BLaER1 (cell line): Measurements from ENCODE around the gene PMAIP1.

Source experiments
- H3K27ac ChIP-seq: shearing (Covaris generic); formaldehyde crosslinking; 2 replicates; pipeline ENCODE4 v1.8.1; 2022
- H3K27me3 ChIP-seq: shearing (Covaris generic); formaldehyde crosslinking; 2 replicates; pipeline ENCODE4 v1.8.1; 2022
- H3K36me3 ChIP-seq: shearing (Covaris generic); formaldehyde crosslinking; 2 replicates; pipeline ENCODE4 v1.8.1; 2022
- H3K4me1 ChIP-seq: shearing (Covaris generic); formaldehyde crosslinking; 2 replicates; pipeline ENCODE4 v1.8.1; 2022
- H3K4me2 ChIP-seq: shearing (Covaris generic); formaldehyde crosslinking; 2 replicates; pipeline ENCODE4 v1.8.1; 2022
- H3K4me3 ChIP-seq: shearing (Covaris generic); formaldehyde crosslinking; 2 replicates; pipeline ENCODE4 v1.8.1; 2022
- H3K9ac ChIP-seq: shearing (Covaris generic); formaldehyde crosslinking; 2 replicates; pipeline ENCODE4 v1.8.1; 2022
- H3K9me3 ChIP-seq: shearing (Covaris generic); formaldehyde crosslinking; 2 replicates; pipeline ENCODE4 v1.8.1; 2022
- H4K20me1 ChIP-seq: shearing (Covaris generic); formaldehyde crosslinking; 2 replicates; pipeline ENCODE4 v1.8.1; 2022
- Cebpa-rat ChIP-seq: shearing (Covaris generic); IDR thresholded peaks from 2 replicates; pipeline ENCODE4 v1.8.1; 2022

The PMAIP1 gene

GRCh38 chr18:59900222-59901128 is 679 bp downstream of the PMAIP1 start:
- TF ChIP-seq Cebpa-rat: peak; percentile 81
- no peaks in the 10 kb centered on the region for H3K27me3 ChIP-seq
- H3K4me3 ChIP-seq: peak overlapping the region; percentile 94
- H3K4me1 ChIP-seq: peaks cover 49% of the 10 kb centered on the region
- H4K20me1 ChIP-seq: peaks cover 41% of the 10 kb centered on the region
- no peaks in the 10 kb centered on the region for H3K9me3 ChIP-seq
- H3K9ac ChIP-seq: peak overlapping the region; percentile 97
- peaks cover 8% of the 10 kb centered on the region for H3K36me3 ChIP-seq
- H3K27ac ChIP-seq: peak overlapping the region; percentile 94
- peak overlapping the region; percentile 78 for H3K4me2 ChIP-seq

- peaks cover 68% of the 10 kb centered on the region for H3K4me1 ChIP-seq
Measured at GRCh38 chr18:59902131-59902992, 2.6 kb downstream of the PMAIP1 start.

GRCh38 chr18:59902993-59903610 is 3.3 kb downstream of the PMAIP1 start:
- Histone ChIP-seq H3K4me1 (peaks cover 75% of the 10 kb centered on the region), H3K9ac (peak overlapping the region; percentile 63; the same call in 1 of the 2 replicates), H3K27ac (no peak overlapping the region)

More at GRCh38 chr18:59902131-59902992, 2.6 kb downstream of the PMAIP1 start:
- H3K4me2 ChIP-seq: peak overlapping the region; percentile 78
- H3K9ac ChIP-seq: peak overlapping the region; percentile 63
- peaks cover 41% of the 10 kb centered on the region for H4K20me1 ChIP-seq
- H3K9me3 ChIP-seq: no peaks in the 10 kb centered on the region
- no peak for TF ChIP-seq Cebpa-rat
- peak overlapping the region; percentile 94 for H3K4me3 ChIP-seq
- H3K36me3 ChIP-seq: peaks cover 8% of the 10 kb centered on the region
- peak overlapping the region; percentile 94; the same call in 1 of the 2 replicates for H3K27ac ChIP-seq
- no peaks in the 10 kb centered on the region for H3K27me3 ChIP-seq

GRCh38 chr18:59904011-59904601 is 4.3 kb downstream of the PMAIP1 start:
- peaks cover 8% of the 10 kb centered on the region for H3K36me3 ChIP-seq
- H3K4me3 ChIP-seq: peak overlapping the region; percentile 49
- peak overlapping the region; percentile 83 for H3K4me2 ChIP-seq
- no peaks in the 10 kb centered on the region for H3K27me3 ChIP-seq
- peaks cover 41% of the 10 kb centered on the region for H4K20me1 ChIP-seq
- H3K4me1 ChIP-seq: peaks cover 77% of the 10 kb centered on the region
- H3K27ac ChIP-seq: peak overlapping the region; percentile 56
- H3K9ac ChIP-seq: peak overlapping the region; percentile 52
- no peak for TF ChIP-seq Cebpa-rat
- H3K9me3 ChIP-seq: no peaks in the 10 kb centered on the region

More at GRCh38 chr18:59902993-59903610, 3.3 kb downstream of the PMAIP1 start:
- Histone ChIP-seq H3K4me2 (peak overlapping the region; percentile 78), H4K20me1 (peaks cover 41% of the 10 kb centered on the region), H3K9me3 (no peaks in the 10 kb centered on the region), H3K27me3 (no peaks in the 10 kb centered on the region), H3K36me3 (peaks cover 8% of the 10 kb centered on the region), H3K4me3 (peak overlapping the region; percentile 94)
- TF ChIP-seq Cebpa-rat: no peak

GRCh38 chr18:59905686-59906091 is 5.9 kb downstream of the PMAIP1 start:
- Histone ChIP-seq H3K4me1 (peaks cover 83% of the 10 kb centered on the region), H3K27ac (peak overlapping the region; percentile 78), H3K4me2 (peak overlapping the region; percentile 83), H3K27me3 (no peaks in the 10 kb centered on the region), H3K9me3 (no peaks in the 10 kb centered on the region), H3K9ac (no peak overlapping the region), H3K36me3 (peaks cover 8% of the 10 kb centered on the region), H4K20me1 (peaks cover 41% of the 10 kb centered on the region), H3K4me3 (no peak overlapping the region)
- TF ChIP-seq Cebpa-rat: no peak

GRCh38 chr18:59906203-59906602 is 6.4 kb downstream of the PMAIP1 start:
- H3K36me3 ChIP-seq: peaks cover 8% of the 10 kb centered on the region
- no peak for TF ChIP-seq Cebpa-rat
- H4K20me1 ChIP-seq: peaks cover 38% of the 10 kb centered on the region
- no peak overlapping the region for H3K9ac ChIP-seq
- no peaks in the 10 kb centered on the region for H3K9me3 ChIP-seq
- H3K4me1 ChIP-seq: peaks cover 83% of the 10 kb centered on the region
- H3K27ac ChIP-seq: peak overlapping the region; percentile 78
- no peak overlapping the region; the same call in 1 of the 2 replicates for H3K4me3 ChIP-seq
- H3K4me2 ChIP-seq: peak overlapping the region; percentile 83
- no peaks in the 10 kb centered on the region for H3K27me3 ChIP-seq

GRCh38 chr18:59907172-59907571 is 7.4 kb downstream of the PMAIP1 start:
- TF ChIP-seq Cebpa-rat: no peak
- peak overlapping the region; percentile 29 for H3K4me3 ChIP-seq
- H3K27ac ChIP-seq: peak overlapping the region; percentile 78
- H3K9me3 ChIP-seq: no peaks in the 10 kb centered on the region
- H3K27me3 ChIP-seq: no peaks in the 10 kb centered on the region
- peaks cover 8% of the 10 kb centered on the region for H3K36me3 ChIP-seq
- peak overlapping the region; percentile 67 for H3K9ac ChIP-seq
- H4K20me1 ChIP-seq: peaks cover 28% of the 10 kb centered on the region
- H3K4me1 ChIP-seq: peaks cover 79% of the 10 kb centered on the region
- peak overlapping the region; percentile 83 for H3K4me2 ChIP-seq

- H3K9me3 ChIP-seq: 0 out of 2 replicates have a peak, but pooled peaks cover 1% of the 10 kb centered on the region
- H4K20me1 ChIP-seq: peaks cover 23% of the 10 kb centered on the region
- peak overlapping the region; percentile 67 for H3K9ac ChIP-seq
- peak overlapping the region; percentile 78 for H3K27ac ChIP-seq
- peaks cover 5% of the 10 kb centered on the region for H3K36me3 ChIP-seq
- TF ChIP-seq Cebpa-rat: no peak
- H3K4me1 ChIP-seq: peaks cover 75% of the 10 kb centered on the region
- peak overlapping the region; percentile 83 for H3K4me2 ChIP-seq
- H3K27me3 ChIP-seq: no peaks in the 10 kb centered on the region
- H3K4me3 ChIP-seq: peak overlapping the region; percentile 29; the same call in 1 of the 2 replicates
Measured at GRCh38 chr18:59907660-59908059, 7.9 kb downstream of the PMAIP1 start.

GRCh38 chr18:59908799-59909198 is 9.0 kb downstream of the PMAIP1 start:
- H3K36me3 ChIP-seq: no peaks in the 10 kb centered on the region
- no peak for TF ChIP-seq Cebpa-rat
- no peak overlapping the region for H3K9ac ChIP-seq
- no peak overlapping the region for H3K4me3 ChIP-seq
- H3K27me3 ChIP-seq: no peaks in the 10 kb centered on the region
- H3K4me2 ChIP-seq: peak overlapping the region; percentile 83; the same call in 1 of the 2 replicates
- peaks cover 64% of the 10 kb centered on the region for H3K4me1 ChIP-seq
- H3K9me3 ChIP-seq: peaks cover 11% of the 10 kb centered on the region
- no peak overlapping the region for H3K27ac ChIP-seq
- peaks cover 13% of the 10 kb centered on the region for H4K20me1 ChIP-seq
